ENCODE data around the gene MEI1.
"Not testable (repeated sequence)": the region's sequence is repeated elsewhere in the genome, so short reads cannot be mapped to it uniquely, and the experiment has no call there.

Gene MEI1

GRCh38 chr22:41683616-41684015 lies 15.7 kb upstream of the MEI1 start:
- DNase-seq: no peak

DNA sequence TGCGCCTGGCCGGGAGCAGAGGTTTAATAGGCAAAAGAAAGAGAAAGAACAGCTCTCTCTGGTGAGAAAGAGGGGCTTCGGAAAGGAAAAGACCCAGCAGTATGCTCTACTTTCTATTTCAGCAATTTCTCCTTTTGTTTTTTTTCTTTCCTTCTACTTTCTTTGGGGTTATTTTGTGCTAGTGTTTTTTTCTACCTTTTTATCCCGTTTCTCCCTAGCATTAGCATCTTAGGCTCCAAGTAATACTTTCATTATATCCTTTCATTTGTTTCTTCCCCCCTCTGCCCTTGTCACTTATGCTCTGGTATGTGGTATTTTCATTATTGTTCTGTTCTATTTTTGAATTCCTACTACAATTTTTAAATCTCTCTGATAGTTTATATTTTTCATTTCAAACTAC lies 15.1 kb upstream of the MEI1 start:
- DNase-seq: no peak

GRCh38 chr22:41686890-41687289 lies 12.4 kb upstream of the MEI1 start:
- not testable (repeated sequence) for DNase-seq

DNA sequence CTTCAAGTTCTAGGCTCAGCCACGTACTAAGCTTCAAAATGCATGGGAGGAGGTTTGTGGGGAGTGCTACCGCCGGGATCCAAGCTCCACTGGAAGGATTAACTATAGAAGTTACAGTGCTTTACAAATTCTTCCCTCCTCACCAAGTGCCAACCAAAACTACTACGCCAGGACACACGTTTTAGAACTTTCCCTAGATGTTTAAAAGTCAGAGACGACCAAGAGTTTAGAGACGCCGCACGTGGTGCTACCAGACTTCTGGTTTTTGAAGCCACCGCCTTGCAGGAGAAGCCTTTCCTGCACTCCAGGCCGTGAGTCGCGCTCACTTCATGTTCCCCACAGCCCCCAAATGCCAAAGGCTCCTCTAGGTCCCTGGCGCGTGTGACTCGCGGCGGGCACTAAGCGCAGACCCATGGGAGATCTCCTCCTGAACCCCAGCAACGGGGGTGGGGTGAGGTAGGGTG lies 11.4 kb upstream of the MEI1 start:
- DNase-seq: peak; percentile 31

DNA sequence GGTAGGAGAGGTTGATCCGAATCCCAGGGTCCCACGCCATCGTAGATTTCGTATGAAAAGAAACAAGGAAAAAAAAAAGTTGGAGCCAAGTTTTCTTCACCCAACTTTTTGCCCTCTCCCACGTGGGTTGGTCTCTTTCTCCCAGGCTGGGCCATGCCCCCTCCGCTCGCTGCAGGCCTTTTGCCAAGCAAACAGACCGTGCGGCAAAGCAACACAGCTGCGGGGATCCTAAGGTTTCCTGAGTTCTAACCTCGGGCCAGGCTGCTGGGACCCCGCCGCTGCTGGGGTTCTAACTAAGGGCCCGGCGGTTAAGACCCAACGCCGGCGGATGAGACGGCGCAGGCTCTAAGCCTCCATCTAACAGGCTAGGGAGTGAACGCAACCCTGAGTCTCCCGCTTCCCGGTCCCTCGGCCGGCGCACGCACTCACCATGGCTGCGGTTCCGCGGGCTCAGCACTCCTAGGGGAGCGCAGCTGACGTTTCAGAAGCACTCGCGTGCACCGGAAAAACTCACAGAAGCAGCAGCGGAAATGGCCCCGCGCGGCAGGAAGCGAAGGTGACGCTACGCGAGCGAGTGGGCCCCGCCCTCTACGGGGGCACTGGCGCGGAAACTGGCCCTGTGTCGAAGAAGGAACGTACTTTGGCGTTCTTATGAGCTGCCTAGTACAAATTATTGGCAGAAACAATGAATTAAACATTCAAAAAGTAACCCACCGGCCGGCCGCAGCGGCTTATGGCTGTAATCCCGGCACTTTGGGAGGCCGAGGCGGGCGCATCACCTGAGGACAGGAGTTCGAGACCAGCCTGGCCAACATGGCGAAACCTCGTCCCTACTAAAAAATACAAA lies 10.7 kb upstream of the MEI1 start, which contains the start of gene SNU13:
SNU13 (minus strand) TSS at position 503 of the 847 bp plus-strand sequence; CDS start at position 432, 71 bp downstream.
- peak; percentile 76 for DNase-seq

- no peak for DNase-seq
Measured at GRCh38 chr22:41690476-41690875, 8.8 kb upstream of the MEI1 start.

- DNase-seq: no peak
Measured at GRCh38 chr22:41695211-41695610, 4.1 kb upstream of the MEI1 start.

DNA sequence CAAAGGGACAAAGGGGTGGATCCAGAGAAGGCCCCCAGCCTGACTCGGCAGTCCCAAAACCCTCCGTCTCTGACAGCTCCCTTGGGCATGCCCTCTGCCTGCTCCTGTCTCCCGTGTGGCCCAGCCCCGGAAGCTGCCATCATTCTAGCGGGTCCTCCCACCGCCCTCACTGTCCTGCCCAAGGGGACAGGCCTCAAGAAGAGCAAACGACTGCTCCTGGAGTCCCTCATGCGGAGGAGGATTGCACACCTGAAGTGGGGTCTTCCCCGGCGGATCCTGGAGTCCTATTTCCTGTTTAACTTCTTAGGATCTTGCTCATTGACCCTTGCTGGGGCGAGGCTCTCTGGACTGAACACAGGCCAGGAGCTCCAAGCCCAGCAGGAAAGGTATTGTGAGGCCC lies 2.6 kb upstream of the MEI1 start:
- no peak for DNase-seq

GRCh38 chr22:41697126-41697775 lies 2.1 kb upstream of the MEI1 start:
- peak; percentile 87 for DNase-seq

DNA sequence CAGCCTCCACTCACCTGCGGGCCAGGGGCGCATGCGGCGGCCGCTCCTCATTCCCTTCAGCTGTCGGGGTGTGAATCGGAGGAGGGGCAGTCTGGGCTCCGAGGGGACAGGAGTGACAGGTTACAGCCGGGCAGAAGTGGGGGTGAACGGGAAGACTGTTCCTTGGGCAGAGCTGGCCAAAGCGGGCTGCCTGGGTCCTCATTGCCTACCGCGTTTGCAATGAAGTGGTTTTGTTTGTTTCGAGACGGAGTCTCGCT lies 733 bp downstream of the MEI1 start:
- DNase-seq: no peak

GRCh38 chr22:41702763-41703162 lies 3.5 kb downstream of the MEI1 start:
- no peak for DNase-seq

DNA sequence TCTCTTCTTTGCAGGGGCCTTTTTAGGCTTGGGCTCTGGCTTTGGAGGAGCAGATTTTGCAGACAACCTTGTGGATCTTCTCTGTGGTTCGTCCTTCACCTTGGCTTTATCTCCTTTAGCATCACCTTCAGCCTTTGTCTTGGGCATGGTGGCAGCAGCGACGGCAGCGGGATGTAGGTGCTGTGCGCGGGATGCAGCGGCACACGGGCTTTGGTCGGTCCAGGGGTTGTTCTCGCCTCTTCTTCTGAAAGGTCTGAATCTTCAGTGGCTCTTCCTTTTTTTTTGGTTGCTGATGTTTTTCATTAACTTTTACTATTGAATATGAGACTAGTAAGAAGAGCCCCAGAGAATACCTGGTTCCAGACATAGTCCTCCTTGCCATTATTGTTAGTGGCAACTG lies 10.0 kb downstream of the MEI1 start:
- no peak for DNase-seq

DNA sequence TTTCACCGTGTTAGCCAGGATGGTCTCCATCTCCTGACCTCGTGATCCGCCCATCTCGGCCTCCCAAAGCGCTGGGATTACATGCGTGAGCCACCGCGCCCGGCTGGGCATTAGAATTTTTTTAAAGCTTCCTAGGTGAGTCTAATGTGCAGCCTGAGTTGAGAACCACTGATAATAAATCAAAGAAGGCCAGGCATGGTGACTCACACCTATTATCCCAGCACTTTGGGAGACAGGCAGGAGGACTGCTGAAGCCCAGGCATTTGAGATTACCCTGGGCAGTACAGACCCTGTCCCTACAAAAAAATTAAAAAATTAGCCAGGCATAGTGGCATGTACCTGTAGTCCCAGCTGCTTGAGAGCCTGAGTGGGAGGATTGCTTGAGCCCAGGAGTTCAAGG lies 13.7 kb downstream of the MEI1 start:
- DNase-seq: peak; percentile 33

DNA sequence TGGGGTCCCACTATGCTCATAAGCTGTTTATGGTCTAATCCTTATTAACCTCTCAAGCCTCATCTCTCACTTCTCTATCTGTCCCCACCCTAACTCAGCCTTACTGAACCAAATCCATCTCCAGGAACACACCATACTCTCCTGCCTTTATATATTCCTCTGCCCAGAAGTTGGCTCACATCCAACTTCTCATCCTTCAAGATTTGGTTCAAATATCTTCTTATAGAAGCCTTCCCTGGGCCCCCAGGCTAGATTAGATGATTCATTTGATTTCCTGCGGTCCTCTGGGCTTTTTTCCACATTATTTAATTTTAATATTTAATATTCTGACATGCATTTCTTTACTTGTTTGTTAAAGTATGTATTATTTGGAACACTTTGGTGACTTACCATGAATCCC lies 23.2 kb downstream of the MEI1 start:
- no peak for DNase-seq

DNA sequence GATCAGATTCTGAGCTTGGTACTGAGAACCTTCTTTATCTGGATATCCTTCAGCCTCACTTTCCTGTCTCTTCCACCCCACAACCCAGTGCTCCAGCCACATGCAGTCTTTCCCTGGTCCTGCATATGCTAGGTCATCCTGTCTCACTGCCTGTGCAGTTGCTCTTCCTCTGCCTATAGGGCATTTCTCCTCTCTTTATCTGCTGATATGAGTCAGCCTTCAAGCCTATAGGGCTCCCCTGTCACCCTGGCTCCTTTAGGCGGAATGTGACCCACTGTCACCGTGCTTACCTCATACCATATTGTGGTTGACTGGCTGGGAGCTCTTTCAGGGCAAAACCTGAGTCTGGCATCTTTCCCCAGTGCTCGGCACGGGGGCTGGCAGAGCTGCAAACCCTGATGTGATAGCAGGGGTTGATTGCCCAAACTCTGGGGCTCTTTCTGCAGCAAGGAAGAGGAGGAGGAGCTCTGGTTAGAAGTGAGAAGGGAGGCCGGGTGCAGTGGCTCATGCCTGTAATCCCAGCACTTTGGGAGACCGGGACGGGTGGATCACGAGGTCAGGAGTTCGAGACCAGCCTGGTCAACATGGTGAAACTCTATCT lies 26.3 kb downstream of the MEI1 start:
- no peak for DNase-seq

DNA sequence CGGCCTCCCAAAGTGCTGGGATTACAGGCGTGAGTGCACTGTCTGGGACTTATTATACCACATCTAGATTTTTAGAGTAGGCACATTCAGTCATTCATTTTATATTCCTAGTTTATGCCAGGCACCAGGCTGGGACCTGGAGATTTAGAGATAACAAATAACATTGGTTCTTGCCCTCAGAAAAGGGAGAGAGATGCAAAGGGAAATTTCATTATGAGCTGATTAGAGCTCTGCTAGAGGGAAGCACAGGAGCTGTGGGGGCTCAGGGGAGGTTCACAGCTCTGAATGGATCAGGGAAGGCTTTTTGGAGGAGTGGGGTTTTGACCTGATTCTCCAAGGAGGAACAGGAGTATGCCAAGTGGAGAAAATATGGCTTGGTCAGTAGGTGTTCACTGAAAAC lies 32.3 kb downstream of the MEI1 start:
- DNase-seq: no peak

DNA sequence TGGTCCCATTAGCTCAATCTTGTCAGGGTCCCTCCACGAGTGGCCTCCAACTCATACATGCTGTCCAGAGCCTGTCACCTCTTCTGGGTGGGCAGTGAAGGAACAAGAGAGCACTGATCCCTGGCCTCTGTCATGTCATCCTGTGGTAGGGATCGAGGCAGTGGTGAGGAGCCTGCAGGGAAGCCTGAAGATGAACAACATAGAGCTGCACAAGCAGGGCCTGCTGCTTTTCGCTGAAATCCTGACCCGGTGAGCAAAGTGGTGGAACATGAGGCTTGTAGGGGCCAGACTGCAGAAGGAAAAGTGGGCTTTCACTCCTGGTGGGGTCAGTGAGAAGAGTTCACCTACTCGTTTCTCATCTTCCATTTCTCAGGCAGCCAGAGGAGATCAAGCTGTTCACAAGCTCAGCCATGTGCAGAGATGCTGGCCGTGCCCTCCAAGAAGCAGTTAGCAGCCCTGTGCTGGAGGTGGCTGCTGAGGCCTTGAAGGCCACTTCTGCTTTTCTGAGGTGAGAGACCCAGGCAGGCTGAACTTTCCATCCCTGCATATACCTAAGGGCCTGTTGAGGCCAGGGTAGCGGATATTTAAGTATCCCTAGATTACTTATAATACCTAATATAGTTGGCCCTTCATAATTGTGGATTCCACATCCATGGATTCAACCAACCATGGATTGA lies 32.9 kb downstream of the MEI1 start:
- no peak for DNase-seq

DNA sequence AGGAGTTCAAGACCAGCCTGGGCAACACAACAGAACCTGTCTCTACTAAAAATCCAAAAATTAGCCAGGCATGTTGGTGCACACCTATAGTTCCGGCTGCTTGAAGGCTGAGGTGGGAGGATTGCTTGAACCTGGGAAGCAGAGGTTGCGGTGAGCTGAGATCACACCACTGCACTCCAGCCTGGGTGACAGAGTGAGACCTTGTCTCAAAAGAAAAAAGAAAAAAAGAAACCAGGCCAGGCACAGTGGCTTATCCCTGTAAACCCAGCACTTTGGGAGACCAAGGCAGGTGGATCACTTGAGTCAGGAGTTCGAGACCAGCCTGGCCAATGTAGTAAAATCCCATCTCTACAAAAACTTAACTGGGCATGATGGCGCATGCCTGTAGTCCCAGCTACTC lies 33.9 kb downstream of the MEI1 start:
- not testable (repeated sequence) for DNase-seq

DNA sequence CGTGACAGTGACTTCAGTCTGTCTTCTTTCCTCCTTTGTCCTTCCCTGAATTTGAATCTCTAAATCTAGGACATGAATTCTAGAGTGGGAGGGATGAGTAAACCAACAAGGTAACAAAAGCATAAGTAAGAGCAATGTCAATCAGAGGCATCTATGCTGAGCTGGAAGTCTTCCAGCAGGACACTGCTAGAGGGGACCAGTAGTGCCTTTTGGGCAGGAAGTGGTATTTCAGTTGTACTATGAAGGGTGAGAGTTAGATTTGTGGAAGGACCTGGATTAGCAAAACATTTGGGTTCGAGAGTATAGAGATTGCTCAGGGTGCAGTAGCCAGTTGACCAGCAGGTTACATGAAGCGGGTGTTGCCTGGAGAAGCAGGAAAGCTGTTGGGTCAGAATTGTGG lies 40.3 kb downstream of the MEI1 start:
- no peak for DNase-seq

DNA sequence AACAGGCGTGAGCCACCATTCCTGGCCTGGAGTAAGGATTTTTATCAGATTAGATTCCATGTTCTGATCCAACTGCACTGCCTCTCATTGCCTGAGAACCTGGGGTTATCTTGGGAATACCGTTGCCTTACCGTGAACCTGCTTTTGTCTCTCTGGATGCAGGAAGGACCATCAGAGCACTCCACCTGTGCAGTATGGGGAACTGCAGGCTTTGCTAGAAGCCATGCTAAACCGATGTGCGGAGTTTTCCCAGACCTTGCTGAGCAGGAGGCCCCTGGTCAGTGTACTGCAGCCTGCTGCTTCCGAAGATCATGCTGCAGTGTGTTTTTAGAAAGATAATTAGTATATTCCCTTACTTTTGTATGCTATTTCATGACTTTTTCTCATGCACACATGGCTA lies 43.6 kb downstream of the MEI1 start:
- DNase-seq: no peak

DNA sequence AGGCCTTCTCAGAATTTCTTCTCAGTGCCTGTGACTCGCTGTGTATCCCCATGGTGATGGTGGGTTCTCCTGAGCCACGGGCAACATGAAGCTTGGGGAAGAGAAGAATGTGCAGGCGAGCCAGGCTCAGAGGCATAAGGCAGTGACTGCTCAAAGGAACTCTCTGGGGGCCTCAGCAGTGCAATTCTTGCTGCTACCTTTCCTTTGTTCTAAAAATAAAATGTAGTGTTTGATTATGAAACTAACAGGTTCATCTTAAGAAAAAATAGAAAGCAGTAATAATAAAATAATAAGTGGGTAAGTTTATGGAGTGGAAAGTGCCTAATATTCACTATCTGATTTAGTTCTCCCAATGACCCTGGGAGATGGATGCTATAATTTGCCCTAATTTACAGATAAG lies 46.7 kb downstream of the MEI1 start:
- no peak for DNase-seq

DNA sequence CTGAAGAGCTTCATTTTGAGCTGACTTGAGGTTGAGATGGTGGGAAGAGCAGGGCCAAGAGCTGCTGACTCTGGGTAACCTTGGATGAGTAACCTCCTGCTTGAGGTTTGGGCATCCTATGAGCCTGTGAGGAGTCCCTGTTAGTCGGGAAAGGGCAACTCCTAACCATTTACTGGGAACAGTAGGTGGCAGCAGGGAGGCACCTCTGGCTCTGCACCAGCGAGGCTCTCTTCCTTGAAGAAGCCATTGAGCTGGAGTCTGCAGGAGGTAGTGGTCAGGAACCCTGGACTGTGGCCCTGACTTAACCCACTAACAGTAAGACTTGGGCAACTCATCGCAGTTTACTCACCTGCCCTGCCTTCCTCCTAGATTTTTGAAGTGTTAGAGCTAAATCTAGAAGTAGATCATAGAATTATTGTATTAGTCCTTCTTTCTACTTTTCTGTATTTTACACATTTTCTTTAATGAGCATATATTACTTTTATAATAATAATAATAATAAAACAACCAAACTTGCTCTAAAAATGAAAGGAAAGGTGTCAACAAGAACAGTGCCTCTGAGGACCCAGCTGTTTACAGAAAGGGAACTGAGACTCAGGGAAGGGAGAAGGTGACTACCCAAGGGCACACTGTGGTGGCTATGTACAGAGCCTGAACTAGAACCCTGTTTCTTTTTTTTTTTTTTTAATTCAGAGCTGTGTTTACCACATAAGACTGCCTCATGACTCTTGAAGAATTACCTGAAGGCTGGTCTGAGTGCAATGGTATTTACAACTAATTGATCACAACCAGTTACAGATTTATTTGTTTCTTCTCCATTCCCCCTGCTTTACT lies 47.5 kb downstream of the MEI1 start:
- peak; percentile 91 for DNase-seq

Measured in kidney glomerular epithelial cell (primary cell).